K562 (cell line): Measurements from ENCODE around the gene LRRC8A. TPM values are rescaled to one million over a fixed set of nuclear protein-coding genes. Genes with fewer than 3 reads are reported as not detected.

Source experiments
- ATAC-seq: fragments of 200-7000 bp; cut with Tn5 transposase; 3 replicates; pipeline ENCODE4 v1.9.1; 2020; ENCODE audit warnings: moderate library complexity
- BruUV-seq: library from RNA; stranded (reverse); fragments of 400-500 nt; replicated peaks from 2 replicates; lab custom pipeline; 2021; lab: Mats Ljungman, UMichigan
- CTCF ChIA-PET: fragments of 300-600 bp; formaldehyde crosslinking; extraction: SDS; loops from one replicate; lab custom pipeline; 2021; ENCODE audit warnings: low intra/inter-chr PET ratio; lab: Yijun Ruan, JAX
- POLR2A ChIA-PET: fragments of 300-600, 350-650 bp; sonication (Branson Sonifier 250); formaldehyde crosslinking; extraction: SDS; loops from one replicate; lab custom pipeline; 2021; ENCODE audit warnings: antibody characterized with exemption, inconsistent platforms; lab: Yijun Ruan, JAX
- DNase-seq, 4 experiments: peaks; one replicate each; pipeline versions ENCODE4 v3.0.0 to v3.0.0-alpha.2; 2011 to 2018; ENCODE audit warnings: low spot score in 3 of 4, mixed read lengths in 3 of 4; ENCODE audit errors: extremely low read depth in 1 of 4
- FAIRE-seq: peaks from 2 replicates; lab custom pipeline; 2011; peaks lifted over from hg19 to GRCh38; lab: Jason Lieb, UNC
- H2AFZ ChIP-seq: 2 replicates; pipeline ENCODE4 v1.6.0; 2011; ENCODE audit warnings: low read depth, low read length, control low read depth, inconsistent platforms
- H3K27ac ChIP-seq: fragments of 200-600 bp; 3 replicates; pipeline ENCODE4 v1.8.0; 2011; ENCODE audit warnings: low read depth, mild to moderate bottlenecking, control low read depth, inconsistent platforms, low read length, moderate library complexity, mixed read lengths; ENCODE audit errors: extremely low read depth
- H3K27me3 ChIP-seq, 2 experiments: fragments of 300-600 bp in 1 of 2; 2 replicates in 1 of 2; 3 replicates in 1 of 2; pipeline versions ENCODE4 v1.6.0 to v1.8.0; 2011; ENCODE audit warnings: inconsistent platforms in 2 of 2, low read length in 2 of 2, mild to moderate bottlenecking in 1 of 2, mixed read lengths in 1 of 2, moderate library complexity in 1 of 2; ENCODE audit not compliant: control insufficient read depth in 2 of 2, insufficient read depth in 2 of 2
- H3K36me3 ChIP-seq: fragments of 300-600 bp; 3 replicates; pipeline ENCODE4 v1.8.0; 2011; ENCODE audit warnings: mild to moderate bottlenecking, low read length, inconsistent platforms; ENCODE audit not compliant: control insufficient read depth, insufficient read depth
- H3K4me1 ChIP-seq, 2 experiments: fragments of 200-600 bp in 1 of 2; replicated peaks in 1 of 2; 2 replicates in 1 of 2; 3 replicates in 1 of 2; pipeline versions ENCODE4 v1.5.1 to v1.8.0; 2011; ENCODE audit warnings: inconsistent platforms in 2 of 2, low read length in 2 of 2, mild to moderate bottlenecking in 1 of 2, mixed read lengths in 1 of 2, moderate library complexity in 1 of 2; ENCODE audit not compliant: control insufficient read depth in 2 of 2, insufficient read depth in 2 of 2
- H3K4me2 ChIP-seq: 2 replicates; pipeline ENCODE4 v1.6.1; 2011; ENCODE audit warnings: low read length, control low read depth, inconsistent platforms, mixed read lengths; ENCODE audit not compliant: insufficient read depth
- H3K4me3 ChIP-seq: fragments of 200-600 bp; sonication (generic), shearing (Covaris generic); 2 replicates; pipeline ENCODE4 v1.5.1; 2016; ENCODE audit warnings: control low read depth, inconsistent platforms
- H3K79me2 ChIP-seq: fragments of 200-600 bp; 3 replicates; pipeline ENCODE4 v1.8.0; 2011; ENCODE audit warnings: low read length, inconsistent platforms; ENCODE audit not compliant: control insufficient read depth, insufficient read depth
- H3K9ac ChIP-seq, 2 experiments: 2 replicates each; pipeline versions ENCODE4 v1.6.0 to v1.6.1; 2011; ENCODE audit warnings: low read depth in 2 of 2, low read length in 2 of 2, control low read depth in 1 of 2, inconsistent platforms in 1 of 2, mild to moderate bottlenecking in 1 of 2, mixed read lengths in 1 of 2; ENCODE audit not compliant: insufficient read depth in 1 of 2
- H3K9me1 ChIP-seq: one replicate; pipeline ENCODE4 v1.6.0; 2011; ENCODE audit warnings: inconsistent platforms, mild to moderate bottlenecking, low read length, moderate library complexity; ENCODE audit not compliant: control insufficient read depth, insufficient read depth
- H3K9me3 ChIP-seq: replicated peaks from 2 replicates; pipeline ENCODE4 v1.5.1; 2011; ENCODE audit warnings: low read depth, low read length, inconsistent platforms; ENCODE audit not compliant: control insufficient read depth, insufficient read depth
- H4K20me1 ChIP-seq: replicated peaks from 2 replicates; pipeline ENCODE4 v1.6.1; 2011; ENCODE audit warnings: low read length, inconsistent platforms, mixed read lengths; ENCODE audit not compliant: control insufficient read depth, insufficient read depth
- ATF1 ChIP-seq, 2 experiments: fragments of 450-650 bp in 1 of 2; IDR thresholded peaks; 2 replicates each; pipeline ENCODE4 v1.6.1; 2016; ENCODE audit warnings: missing compliant biosample characterization in 1 of 2, missing genetic modification characterization in 1 of 2
- CBX3 ChIP-seq, 2 experiments: IDR thresholded peaks; 1 replicate in 1 of 2; 2 replicates in 1 of 2; pipeline ENCODE4 v1.6.1; 2012; ENCODE audit warnings: inconsistent platforms in 2 of 2, low read length in 2 of 2, borderline replicate concordance in 1 of 2, control low read depth in 1 of 2
- TEAD4 ChIP-seq, 2 experiments: sonication (generic) in 1 of 2; formaldehyde crosslinking in 1 of 2; IDR thresholded peaks; 2 replicates each; pipeline versions ENCODE4 v1.6.1 to v1.8.0; 2012 to 2022; ENCODE audit warnings: borderline replicate concordance in 1 of 2, inconsistent platforms in 1 of 2, low read length in 1 of 2, mild to moderate bottlenecking in 1 of 2, missing genetic modification reagents in 1 of 2
- ZNF444 ChIP-seq: fragments of 250-450 bp; sonication (Bioruptor Pico); IDR thresholded peaks from 2 replicates; pipeline ENCODE4 v1.4.0; 2020; ENCODE audit warnings: mild to moderate bottlenecking, moderate library complexity
- WGBS: fragments of 100-300 bp; shearing (Covaris generic); methylation state at CpG from one replicate; pipeline ENCODE4 v1.1.6; 2016; ENCODE audit warnings: low coverage, mixed read lengths; ENCODE audit not compliant: insufficient coverage; ENCODE audit errors: missing lambda C conversion rate; 5-methylcytosine and 5-hydroxymethylcytosine counted together
- in situ Hi-C: fragments of 300-500 bp; cut with MboI; formaldehyde crosslinking; loops from 4 replicates; pipeline ENCODE4 v1.15.0; 2018; ENCODE audit warnings: inconsistent platforms, mixed read lengths
- intact Hi-C: fragments of 100-400 bp; cut with micrococcal nuclease; formaldehyde crosslinking; loops from 2 replicates; pipeline ENCODE4 v1.14.2; 2022
- polyA plus RNA-seq, 8 experiments: library from polyadenylated mRNA; depleted of rRNA in 4 of 8; stranded (reverse) in 5 of 8; unstranded in 3 of 8; fragments of >200 nt; fragmentation: Nextera tagmentation in 2 of 8; fragmentation: Illumina TruSeq in 1 of 8; extraction: Ambion mirVana in 2 of 8; extraction: Trizol in 1 of 8; gene quantifications; 2 replicates each; pipeline versions ENCODE4 v1.2.1 to v1.2.3, GENCODE V29; 2011 to 2014; ENCODE audit warnings: inconsistent platforms in 1 of 8, missing spikeins in 1 of 8
- total RNA-seq, 7 experiments: library from RNA; depleted of rRNA in 6 of 7; stranded (reverse); fragments of >200 nt in 6 of 7; fragmentation: Illumina TruSeq in 2 of 7; extraction: Trizol in 2 of 7; gene quantifications; 2 replicates each; pipeline versions ENCODE4 v1.2.1 to v1.2.3, GENCODE V29; 2011 to 2021; ENCODE audit warnings: low replicate concordance in 1 of 7
- TF ChIP-seq, protein P1 (sequence below): fragments of 450-650 bp; formaldehyde crosslinking; IDR thresholded peaks from 2 replicates; pipeline ENCODE4 v1.4.0; 2020; ENCODE audit warnings: mild to moderate bottlenecking, mixed read lengths
- TF ChIP-seq, protein P2 (sequence below): fragments of 250-450 bp; sonication (Bioruptor Pico); IDR thresholded peaks from 2 replicates; pipeline ENCODE4 v1.6.1; 2021; ENCODE audit warnings: mild to moderate bottlenecking
- TF ChIP-seq, protein P3 (sequence below): sonication (generic); formaldehyde crosslinking; IDR thresholded peaks from 2 replicates; pipeline ENCODE4 v1.4.0; 2020; ENCODE audit warnings: mild to moderate bottlenecking, missing genetic modification reagents
- TF ChIP-seq, protein P4 (sequence below): fragments of 450-650 bp; IDR thresholded peaks from 2 replicates; pipeline ENCODE4 v1.6.1; 2018; ENCODE audit not compliant: partially characterized antibody
- TF ChIP-seq, protein P5 (sequence below): sonication (generic); formaldehyde crosslinking; IDR thresholded peaks from 2 replicates; pipeline ENCODE4 v1.8.0; 2022; ENCODE audit warnings: mild to moderate bottlenecking, missing genetic modification reagents, borderline replicate concordance

The LRRC8A gene
- total and polyA plus RNA-seq, 9 of the 15 experiments (the other 6 are each of a cell fraction or from before 2014, with no cell fraction given), result 2.9 to 24.7 (median 8.9) TPM

DNA sequence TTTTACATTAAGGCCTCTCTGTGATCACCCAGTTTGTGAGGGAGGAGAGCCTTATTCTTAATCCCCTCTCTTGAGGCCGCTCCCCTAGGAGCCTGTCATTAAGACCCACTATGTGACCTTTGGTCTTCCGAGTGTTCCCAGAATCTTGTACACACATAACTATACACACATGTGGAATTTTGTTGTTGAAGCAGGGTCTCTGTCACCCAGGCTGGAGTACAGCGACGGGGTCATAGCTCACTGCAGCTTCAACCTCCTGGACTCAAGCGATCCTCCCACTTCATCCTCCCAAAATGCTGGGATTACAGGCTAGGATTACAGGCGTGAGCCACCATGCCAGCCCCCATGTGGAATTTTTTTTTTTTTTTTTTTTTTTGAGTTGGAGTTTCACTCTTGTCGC is 24.0 kb downstream of the LRRC8A start (continued):
- TF ChIP-seq, protein P1, sequence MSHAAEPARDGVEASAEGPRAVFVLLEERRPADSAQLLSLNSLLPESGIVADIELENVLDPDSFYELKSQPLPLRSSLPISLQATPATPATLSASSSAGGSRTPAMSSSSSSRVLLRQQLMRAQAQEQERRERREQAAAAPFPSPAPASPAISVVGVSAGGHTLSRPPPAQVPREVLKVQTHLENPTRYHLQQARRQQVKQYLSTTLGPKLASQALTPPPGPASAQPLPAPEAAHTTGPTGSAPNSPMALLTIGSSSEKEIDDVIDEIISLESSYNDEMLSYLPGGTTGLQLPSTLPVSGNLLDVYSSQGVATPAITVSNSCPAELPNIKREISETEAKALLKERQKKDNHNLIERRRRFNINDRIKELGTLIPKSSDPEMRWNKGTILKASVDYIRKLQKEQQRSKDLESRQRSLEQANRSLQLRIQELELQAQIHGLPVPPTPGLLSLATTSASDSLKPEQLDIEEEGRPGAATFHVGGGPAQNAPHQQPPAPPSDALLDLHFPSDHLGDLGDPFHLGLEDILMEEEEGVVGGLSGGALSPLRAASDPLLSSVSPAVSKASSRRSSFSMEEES (CRISPR knock-in tag), result no peak
- TF ChIP-seq, protein P2, sequence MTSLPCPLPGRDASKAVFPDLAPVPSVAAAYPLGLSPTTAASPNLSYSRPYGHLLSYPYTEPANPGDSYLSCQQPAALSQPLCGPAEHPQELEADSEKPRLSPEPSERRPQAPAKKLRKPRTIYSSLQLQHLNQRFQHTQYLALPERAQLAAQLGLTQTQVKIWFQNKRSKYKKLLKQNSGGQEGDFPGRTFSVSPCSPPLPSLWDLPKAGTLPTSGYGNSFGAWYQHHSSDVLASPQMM, result no peak
- TF ChIP-seq TEAD4 (IDR thresholded peaks at IDR 0.05; ENCODE audit: low read length), result no peak
- TF ChIP-seq TEAD4 (CRISPR knock-in tag; IDR thresholded peaks at IDR 0.05; ENCODE audit: borderline replicate concordance), result no peak
- TF ChIP-seq CBX3 (IDR thresholded peaks at IDR 0.05; ENCODE audit: borderline replicate concordance in 1 of 2, low read length in 2 of 2), result no peak

DNA sequence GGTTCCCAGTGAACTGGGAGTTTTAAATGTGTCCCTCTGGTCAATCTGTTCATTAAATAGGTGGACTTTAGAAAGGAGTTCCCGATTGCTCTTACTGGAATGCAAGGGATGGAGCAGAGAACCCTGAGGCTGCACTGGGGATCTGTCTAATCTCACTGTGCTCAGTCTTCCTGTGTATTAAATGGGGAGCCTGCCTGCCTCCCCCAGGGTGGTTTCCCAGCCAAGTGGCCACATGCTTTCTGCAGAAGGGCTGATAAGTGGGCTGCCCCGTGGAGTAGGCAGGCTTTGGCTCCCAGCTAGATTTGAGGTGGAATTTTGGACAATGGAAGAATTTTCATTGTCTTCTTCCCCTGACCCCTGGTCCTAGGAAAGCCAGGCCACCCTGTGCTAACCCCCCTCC is 24.8 kb downstream of the LRRC8A start:
- POLR2A ChIA-PET, result interaction anchor here (1.0 kb wide), 1 partner anchor 13 kb away, joined by 3 read pairs; no protein-coding TSS in a partner anchor
- H3K4me3 ChIP-seq, result no peak overlapping the region
- H2AFZ ChIP-seq, result no peak overlapping the region
- FAIRE-seq (no peak), DNase-seq (peak in 1 of 4 experiments; percentile 23), ATAC-seq (no peak)
- H3K9me1 ChIP-seq, result no peaks in the 10 kb centered on the region
- intact Hi-C loops (no loop called here), in situ Hi-C loops (no loop called here)
- H3K27me3 ChIP-seq, result no peaks in the 10 kb centered on the region
- H3K36me3 ChIP-seq, result peaks cover 42% of the 10 kb centered on the region; the same call in 2 of the 3 replicates
- no peak overlapping the region for H3K27ac ChIP-seq
- H3K4me2 ChIP-seq, result no peak overlapping the region
- CTCF ChIA-PET, result no interaction called here
- WGBS, result 26% methylated on average over 2 of the region's 2 CpGs
- H3K4me1 ChIP-seq, result peaks cover 4 to 37% of the 10 kb centered on the region in 2 experiments; a peak in 4 of 5 replicates
- H3K79me2 ChIP-seq, result 0 out of 3 replicates have a peak, but pooled peaks cover 2% of the 10 kb centered on the region
- no peaks in the 10 kb centered on the region; the same call in none of the 2 replicates for H4K20me1 ChIP-seq
- no peaks in the 10 kb centered on the region for H3K9me3 ChIP-seq
- BruUV-seq, result no TSS peak
- peak overlapping the region in 1 of 2 experiments; percentile 36; a peak in 1 of 4 replicates for H3K9ac ChIP-seq
- TF ChIP-seq, protein P3, sequence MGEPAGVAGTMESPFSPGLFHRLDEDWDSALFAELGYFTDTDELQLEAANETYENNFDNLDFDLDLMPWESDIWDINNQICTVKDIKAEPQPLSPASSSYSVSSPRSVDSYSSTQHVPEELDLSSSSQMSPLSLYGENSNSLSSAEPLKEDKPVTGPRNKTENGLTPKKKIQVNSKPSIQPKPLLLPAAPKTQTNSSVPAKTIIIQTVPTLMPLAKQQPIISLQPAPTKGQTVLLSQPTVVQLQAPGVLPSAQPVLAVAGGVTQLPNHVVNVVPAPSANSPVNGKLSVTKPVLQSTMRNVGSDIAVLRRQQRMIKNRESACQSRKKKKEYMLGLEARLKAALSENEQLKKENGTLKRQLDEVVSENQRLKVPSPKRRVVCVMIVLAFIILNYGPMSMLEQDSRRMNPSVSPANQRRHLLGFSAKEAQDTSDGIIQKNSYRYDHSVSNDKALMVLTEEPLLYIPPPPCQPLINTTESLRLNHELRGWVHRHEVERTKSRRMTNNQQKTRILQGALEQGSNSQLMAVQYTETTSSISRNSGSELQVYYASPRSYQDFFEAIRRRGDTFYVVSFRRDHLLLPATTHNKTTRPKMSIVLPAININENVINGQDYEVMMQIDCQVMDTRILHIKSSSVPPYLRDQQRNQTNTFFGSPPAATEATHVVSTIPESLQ (CRISPR knock-in tag), result no peak
- TF ChIP-seq ATF1 (CRISPR knock-in tag; IDR thresholded peaks at IDR 0.05) (no peak), ATF1 (tag; IDR thresholded peaks at IDR 0.05) (no peak), ZNF444 (no peak)
- TF ChIP-seq, protein P4, sequence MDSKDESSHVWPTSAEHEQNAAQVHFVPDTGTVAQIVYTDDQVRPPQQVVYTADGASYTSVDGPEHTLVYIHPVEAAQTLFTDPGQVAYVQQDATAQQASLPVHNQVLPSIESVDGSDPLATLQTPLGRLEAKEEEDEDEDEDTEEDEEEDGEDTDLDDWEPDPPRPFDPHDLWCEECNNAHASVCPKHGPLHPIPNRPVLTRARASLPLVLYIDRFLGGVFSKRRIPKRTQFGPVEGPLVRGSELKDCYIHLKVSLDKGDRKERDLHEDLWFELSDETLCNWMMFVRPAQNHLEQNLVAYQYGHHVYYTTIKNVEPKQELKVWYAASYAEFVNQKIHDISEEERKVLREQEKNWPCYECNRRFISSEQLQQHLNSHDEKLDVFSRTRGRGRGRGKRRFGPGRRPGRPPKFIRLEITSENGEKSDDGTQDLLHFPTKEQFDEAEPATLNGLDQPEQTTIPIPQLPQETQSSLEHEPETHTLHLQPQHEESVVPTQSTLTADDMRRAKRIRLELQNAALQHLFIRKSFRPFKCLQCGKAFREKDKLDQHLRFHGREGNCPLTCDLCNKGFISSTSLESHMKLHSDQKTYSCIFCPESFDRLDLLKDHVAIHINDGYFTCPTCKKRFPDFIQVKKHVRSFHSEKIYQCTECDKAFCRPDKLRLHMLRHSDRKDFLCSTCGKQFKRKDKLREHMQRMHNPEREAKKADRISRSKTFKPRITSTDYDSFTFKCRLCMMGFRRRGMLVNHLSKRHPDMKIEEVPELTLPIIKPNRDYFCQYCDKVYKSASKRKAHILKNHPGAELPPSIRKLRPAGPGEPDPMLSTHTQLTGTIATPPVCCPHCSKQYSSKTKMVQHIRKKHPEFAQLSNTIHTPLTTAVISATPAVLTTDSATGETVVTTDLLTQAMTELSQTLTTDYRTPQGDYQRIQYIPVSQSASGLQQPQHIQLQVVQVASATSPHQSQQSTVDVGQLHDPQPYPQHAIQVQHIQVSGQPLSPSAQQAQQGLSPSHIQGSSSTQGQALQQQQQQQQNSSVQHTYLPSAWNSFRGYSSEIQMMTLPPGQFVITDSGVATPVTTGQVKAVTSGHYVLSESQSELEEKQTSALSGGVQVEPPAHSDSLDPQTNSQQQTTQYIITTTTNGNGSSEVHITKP, result no peak
- TF ChIP-seq, protein P5, sequence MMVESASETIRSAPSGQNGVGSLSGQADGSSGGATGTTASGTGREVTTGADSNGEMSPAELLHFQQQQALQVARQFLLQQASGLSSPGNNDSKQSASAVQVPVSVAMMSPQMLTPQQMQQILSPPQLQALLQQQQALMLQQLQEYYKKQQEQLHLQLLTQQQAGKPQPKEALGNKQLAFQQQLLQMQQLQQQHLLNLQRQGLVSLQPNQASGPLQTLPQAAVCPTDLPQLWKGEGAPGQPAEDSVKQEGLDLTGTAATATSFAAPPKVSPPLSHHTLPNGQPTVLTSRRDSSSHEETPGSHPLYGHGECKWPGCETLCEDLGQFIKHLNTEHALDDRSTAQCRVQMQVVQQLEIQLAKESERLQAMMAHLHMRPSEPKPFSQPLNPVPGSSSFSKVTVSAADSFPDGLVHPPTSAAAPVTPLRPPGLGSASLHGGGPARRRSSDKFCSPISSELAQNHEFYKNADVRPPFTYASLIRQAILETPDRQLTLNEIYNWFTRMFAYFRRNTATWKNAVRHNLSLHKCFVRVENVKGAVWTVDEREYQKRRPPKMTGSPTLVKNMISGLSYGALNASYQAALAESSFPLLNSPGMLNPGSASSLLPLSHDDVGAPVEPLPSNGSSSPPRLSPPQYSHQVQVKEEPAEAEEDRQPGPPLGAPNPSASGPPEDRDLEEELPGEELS (CRISPR knock-in tag), result no peak
